GM12878 (cell line): Measurements from ENCODE around the gene LYL1. TPM values are rescaled to one million over a fixed set of nuclear protein-coding genes. Genes with fewer than 3 reads are reported as not detected.
A peak's percentile ranks its signal among the peaks of the same experiment; 100 is the strongest.

Source experiments
- ASH2L ChIP-seq: fragments of 300-600, 200-600 bp; sonication (generic); IDR thresholded peaks from 2 replicates; pipeline ENCODE4 v1.6.1; 2017; ENCODE audit warnings: low read depth, mild to moderate bottlenecking, borderline replicate concordance
- EED ChIP-seq: sonication (generic); IDR thresholded peaks from 2 replicates; pipeline ENCODE4 v1.6.1; 2016; ENCODE audit warnings: antibody characterized with exemption, low read depth
- FOS ChIP-seq: IDR thresholded peaks from 3 replicates; pipeline ENCODE4 v1.6.1; 2011; ENCODE audit warnings: borderline replicate concordance; ENCODE audit not compliant: insufficient read length; ENCODE audit errors: extremely low read depth
- FOXM1 ChIP-seq: IDR thresholded peaks from 2 replicates; pipeline ENCODE4 v1.6.1; 2012; ENCODE audit warnings: low read depth, mild to moderate bottlenecking, inconsistent platforms, low read length, moderate library complexity
- HDAC2 ChIP-seq: fragments of 200-600 bp; sonication (generic); IDR thresholded peaks from 2 replicates; pipeline ENCODE4 v1.6.1; 2017
- LARP7 ChIP-seq: fragments of 450-650 bp; IDR thresholded peaks from 2 replicates; pipeline ENCODE4 v1.6.1; 2017; ENCODE audit warnings: mild to moderate bottlenecking
- MYB ChIP-seq: fragments of 150-350 bp; IDR thresholded peaks from 2 replicates; pipeline ENCODE4 v1.6.1; 2014; ENCODE audit warnings: mild to moderate bottlenecking, low read depth, low read length, borderline replicate concordance
- MYC ChIP-seq: IDR thresholded peaks from 2 replicates; pipeline ENCODE4 v1.6.1; 2011; ENCODE audit warnings: mild to moderate bottlenecking, low read length, moderate library complexity, inconsistent platforms; ENCODE audit not compliant: insufficient read depth, insufficient replicate concordance, insufficient read length, severe bottlenecking
- PML ChIP-seq: IDR thresholded peaks from 2 replicates; pipeline ENCODE4 v1.6.1; 2012; ENCODE audit warnings: low read length, inconsistent platforms
- POLR2AphosphoS2 ChIP-seq: IDR thresholded peaks from 2 replicates; pipeline ENCODE4 v1.6.1; 2011; ENCODE audit warnings: low read depth, mild to moderate bottlenecking, low read length, improper control_type of control experiment, moderate library complexity
- SIX5 ChIP-seq: IDR thresholded peaks from 2 replicates; pipeline ENCODE4 v1.6.1; 2011; ENCODE audit warnings: mild to moderate bottlenecking, low read depth, low read length, moderate library complexity; ENCODE audit not compliant: severe bottlenecking
- SUPT20H ChIP-seq: IDR thresholded peaks from 2 replicates; pipeline ENCODE4 v1.6.1; 2011; ENCODE audit warnings: low read depth, mild to moderate bottlenecking, low read length, moderate library complexity, borderline replicate concordance; ENCODE audit not compliant: control insufficient read depth
- SUZ12 ChIP-seq: fragments of 200-600 bp; sonication (generic); IDR thresholded peaks from one replicate; pipeline ENCODE4 v1.6.1; 2018; ENCODE audit warnings: antibody characterized with exemption, mild to moderate bottlenecking; ENCODE audit not compliant: unreplicated experiment
- TCF12 ChIP-seq: IDR thresholded peaks from 2 replicates; pipeline ENCODE4 v1.6.1; 2011; ENCODE audit warnings: low read depth, mild to moderate bottlenecking, low read length
- polyA plus RNA-seq, 11 experiments: library from polyadenylated mRNA; depleted of rRNA in 4 of 11; unstranded in 6 of 11; stranded (reverse) in 5 of 11; fragments of >200 nt; fragmentation: Nextera tagmentation in 4 of 11; fragmentation: Illumina TruSeq in 1 of 11; extraction: Ambion mirVana in 4 of 11; extraction: Trizol in 1 of 11; gene quantifications; 1 replicate in 1 of 11; 2 replicates in 10 of 11; pipeline versions ENCODE4 v1.2.1 to v1.2.3, GENCODE V29; 2011 to 2016; ENCODE audit warnings: inconsistent platforms in 2 of 11, missing spikeins in 2 of 11, low read depth in 1 of 11
- total RNA-seq, 4 experiments: library from RNA; depleted of rRNA in 3 of 4; stranded (reverse); fragments of >200 nt in 3 of 4; fragmentation: Illumina TruSeq in 1 of 4; extraction: Trizol in 1 of 4; gene quantifications; 2 replicates each; pipeline versions ENCODE4 v1.2.1 to v1.2.3, GENCODE V29; 2013 to 2021
- TF ChIP-seq, protein P1 (sequence below): IDR thresholded peaks from 2 replicates; pipeline ENCODE4 v1.6.1; 2011; ENCODE audit warnings: low read depth, low read length, improper control_type of control experiment, borderline replicate concordance
- TF ChIP-seq, protein P2 (sequence below): fragments of 450-650 bp; IDR thresholded peaks from 2 replicates; pipeline ENCODE4 v1.6.1; 2016; ENCODE audit warnings: mild to moderate bottlenecking
- TF ChIP-seq, protein P3 (sequence below): fragments of 450-650 bp; formaldehyde crosslinking; IDR thresholded peaks from 2 replicates; pipeline ENCODE4 v1.4.0; 2022; ENCODE audit warnings: mild to moderate bottlenecking, moderate library complexity
- TF ChIP-seq, protein P4 (sequence below): fragments of 150-350 bp; IDR thresholded peaks from 2 replicates; pipeline ENCODE4 v1.6.1; 2016; ENCODE audit warnings: low read depth, low read length

LYL1 gene
- total and polyA plus RNA-seq, 10 of the 15 experiments (the other 5 are each of a cell fraction or from before 2014, with no cell fraction given) = 0.10 to 34.8 (median 4.4) TPM

DNA sequence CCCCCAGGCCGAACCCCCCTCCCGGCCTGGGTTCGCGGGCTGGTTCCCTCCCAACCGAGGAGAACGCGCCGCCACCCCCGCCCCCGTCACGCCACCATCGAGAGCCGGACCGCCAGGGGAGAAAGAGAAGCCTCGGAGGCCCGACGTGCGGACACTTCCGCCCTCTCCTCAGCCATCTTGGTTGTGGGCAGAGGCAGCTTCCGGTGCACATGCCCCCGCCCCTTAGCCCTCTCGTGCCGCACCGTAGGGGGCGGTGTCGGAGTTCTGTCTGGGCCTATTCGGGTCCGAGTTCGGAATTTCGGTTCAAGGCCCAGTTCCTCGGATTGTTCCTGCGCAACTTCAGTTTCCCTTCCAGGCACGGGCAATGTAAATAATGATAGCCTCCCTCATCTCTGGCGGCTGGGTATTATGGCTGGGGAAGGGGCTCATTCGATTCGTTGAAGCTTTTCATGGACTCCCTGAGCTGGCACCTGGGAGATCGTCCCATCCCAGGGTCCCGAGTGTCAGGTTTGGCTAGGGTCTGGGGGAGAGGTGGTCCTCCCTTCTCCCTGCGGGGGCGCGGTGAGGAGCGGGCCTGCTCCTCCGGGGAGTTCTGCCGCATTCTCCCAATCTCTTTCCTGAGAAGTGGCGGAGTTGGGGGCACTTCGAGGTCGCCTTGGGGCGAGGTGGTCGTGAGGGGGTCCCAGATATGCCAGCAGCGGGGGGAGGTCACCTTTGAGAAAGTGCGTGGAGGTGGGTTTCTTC is 47.7 kb upstream of the LYL1 start, which contains the start of the genes IER2 and STX10 (continued):
- TF ChIP-seq, protein P1, sequence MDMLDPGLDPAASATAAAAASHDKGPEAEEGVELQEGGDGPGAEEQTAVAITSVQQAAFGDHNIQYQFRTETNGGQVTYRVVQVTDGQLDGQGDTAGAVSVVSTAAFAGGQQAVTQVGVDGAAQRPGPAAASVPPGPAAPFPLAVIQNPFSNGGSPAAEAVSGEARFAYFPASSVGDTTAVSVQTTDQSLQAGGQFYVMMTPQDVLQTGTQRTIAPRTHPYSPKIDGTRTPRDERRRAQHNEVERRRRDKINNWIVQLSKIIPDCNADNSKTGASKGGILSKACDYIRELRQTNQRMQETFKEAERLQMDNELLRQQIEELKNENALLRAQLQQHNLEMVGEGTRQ = no peak; the same call in 1 of the 2 replicates
- TF ChIP-seq FOXM1 (no peak), SIX5 (peak; percentile 77), SUPT20H (no peak), POLR2AphosphoS2 (peak; percentile 26; the same call in 1 of the 2 replicates), FOS (no peak), HDAC2 (no peak), PML (no peak), TCF12 (0 out of 2 replicates have a peak, but pooled peaks have one; percentile 17), ASH2L (no peak), LARP7 (peak; percentile 1; the same call in 1 of the 2 replicates), MYC (no peak), MYB (no peak), EED (peak; percentile 38; the same call in 1 of the 2 replicates), SUZ12 (no peak)
- TF ChIP-seq, protein P2, sequence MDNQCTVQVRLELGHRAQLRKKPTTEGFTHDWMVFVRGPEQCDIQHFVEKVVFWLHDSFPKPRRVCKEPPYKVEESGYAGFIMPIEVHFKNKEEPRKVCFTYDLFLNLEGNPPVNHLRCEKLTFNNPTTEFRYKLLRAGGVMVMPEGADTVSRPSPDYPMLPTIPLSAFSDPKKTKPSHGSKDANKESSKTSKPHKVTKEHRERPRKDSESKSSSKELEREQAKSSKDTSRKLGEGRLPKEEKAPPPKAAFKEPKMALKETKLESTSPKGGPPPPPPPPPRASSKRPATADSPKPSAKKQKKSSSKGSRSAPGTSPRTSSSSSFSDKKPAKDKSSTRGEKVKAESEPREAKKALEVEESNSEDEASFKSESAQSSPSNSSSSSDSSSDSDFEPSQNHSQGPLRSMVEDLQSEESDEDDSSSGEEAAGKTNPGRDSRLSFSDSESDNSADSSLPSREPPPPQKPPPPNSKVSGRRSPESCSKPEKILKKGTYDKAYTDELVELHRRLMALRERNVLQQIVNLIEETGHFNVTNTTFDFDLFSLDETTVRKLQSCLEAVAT = peak; percentile 84; the same call in 1 of the 2 replicates
- TF ChIP-seq, protein P3, sequence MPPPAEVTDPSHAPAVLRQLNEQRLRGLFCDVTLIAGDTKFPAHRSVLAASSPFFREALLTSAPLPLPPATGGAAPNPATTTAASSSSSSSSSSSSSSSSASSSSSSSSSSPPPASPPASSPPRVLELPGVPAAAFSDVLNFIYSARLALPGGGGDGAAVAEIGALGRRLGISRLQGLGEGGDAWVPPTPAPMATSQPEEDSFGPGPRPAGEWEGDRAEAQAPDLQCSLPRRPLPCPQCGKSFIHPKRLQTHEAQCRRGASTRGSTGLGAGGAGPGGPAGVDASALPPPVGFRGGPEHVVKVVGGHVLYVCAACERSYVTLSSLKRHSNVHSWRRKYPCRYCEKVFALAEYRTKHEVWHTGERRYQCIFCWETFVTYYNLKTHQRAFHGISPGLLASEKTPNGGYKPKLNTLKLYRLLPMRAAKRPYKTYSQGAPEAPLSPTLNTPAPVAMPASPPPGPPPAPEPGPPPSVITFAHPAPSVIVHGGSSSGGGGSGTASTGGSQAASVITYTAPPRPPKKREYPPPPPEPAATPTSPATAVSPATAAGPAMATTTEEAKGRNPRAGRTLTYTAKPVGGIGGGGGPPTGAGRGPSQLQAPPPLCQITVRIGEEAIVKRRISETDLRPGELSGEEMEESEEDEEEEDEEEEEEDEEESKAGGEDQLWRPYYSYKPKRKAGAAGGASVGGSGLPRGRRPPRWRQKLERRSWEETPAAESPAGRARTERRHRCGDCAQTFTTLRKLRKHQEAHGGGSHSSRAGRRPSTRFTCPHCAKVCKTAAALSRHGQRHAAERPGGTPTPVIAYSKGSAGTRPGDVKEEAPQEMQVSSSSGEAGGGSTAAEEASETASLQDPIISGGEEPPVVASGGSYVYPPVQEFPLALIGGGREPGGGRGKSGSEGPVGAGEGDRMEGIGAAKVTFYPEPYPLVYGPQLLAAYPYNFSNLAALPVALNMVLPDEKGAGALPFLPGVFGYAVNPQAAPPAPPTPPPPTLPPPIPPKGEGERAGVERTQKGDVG = no peak
- TF ChIP-seq, protein P4, sequence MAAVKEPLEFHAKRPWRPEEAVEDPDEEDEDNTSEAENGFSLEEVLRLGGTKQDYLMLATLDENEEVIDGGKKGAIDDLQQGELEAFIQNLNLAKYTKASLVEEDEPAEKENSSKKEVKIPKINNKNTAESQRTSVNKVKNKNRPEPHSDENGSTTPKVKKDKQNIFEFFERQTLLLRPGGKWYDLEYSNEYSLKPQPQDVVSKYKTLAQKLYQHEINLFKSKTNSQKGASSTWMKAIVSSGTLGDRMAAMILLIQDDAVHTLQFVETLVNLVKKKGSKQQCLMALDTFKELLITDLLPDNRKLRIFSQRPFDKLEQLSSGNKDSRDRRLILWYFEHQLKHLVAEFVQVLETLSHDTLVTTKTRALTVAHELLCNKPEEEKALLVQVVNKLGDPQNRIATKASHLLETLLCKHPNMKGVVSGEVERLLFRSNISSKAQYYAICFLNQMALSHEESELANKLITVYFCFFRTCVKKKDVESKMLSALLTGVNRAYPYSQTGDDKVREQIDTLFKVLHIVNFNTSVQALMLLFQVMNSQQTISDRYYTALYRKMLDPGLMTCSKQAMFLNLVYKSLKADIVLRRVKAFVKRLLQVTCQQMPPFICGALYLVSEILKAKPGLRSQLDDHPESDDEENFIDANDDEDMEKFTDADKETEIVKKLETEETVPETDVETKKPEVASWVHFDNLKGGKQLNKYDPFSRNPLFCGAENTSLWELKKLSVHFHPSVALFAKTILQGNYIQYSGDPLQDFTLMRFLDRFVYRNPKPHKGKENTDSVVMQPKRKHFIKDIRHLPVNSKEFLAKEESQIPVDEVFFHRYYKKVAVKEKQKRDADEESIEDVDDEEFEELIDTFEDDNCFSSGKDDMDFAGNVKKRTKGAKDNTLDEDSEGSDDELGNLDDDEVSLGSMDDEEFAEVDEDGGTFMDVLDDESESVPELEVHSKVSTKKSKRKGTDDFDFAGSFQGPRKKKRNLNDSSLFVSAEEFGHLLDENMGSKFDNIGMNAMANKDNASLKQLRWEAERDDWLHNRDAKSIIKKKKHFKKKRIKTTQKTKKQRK = 0 out of 2 replicates have a peak, but pooled peaks have one; percentile 18
